NB4 (cell line): ENCODE results near the gene IFNL1.

ENCODE experiments used
- MYC ChIP-seq: IDR thresholded peaks from 2 replicates; pipeline ENCODE4 v1.6.1; 2011; ENCODE audit warnings: low read depth, low read length
- POLR2A ChIP-seq: IDR thresholded peaks from 2 replicates; pipeline ENCODE4 v1.6.1; 2011; ENCODE audit warnings: mild to moderate bottlenecking; ENCODE audit not compliant: insufficient read length; ENCODE audit errors: extremely low read depth
- TF ChIP-seq, protein P1 (sequence below): IDR thresholded peaks from one replicate; pipeline ENCODE4 v1.5.1; 2012; ENCODE audit warnings: low read depth, low read length
- TF ChIP-seq, protein P2 (sequence below): IDR thresholded peaks from 2 replicates; pipeline ENCODE4 v1.6.1; 2011; ENCODE audit warnings: low read depth, low read length

DNA sequence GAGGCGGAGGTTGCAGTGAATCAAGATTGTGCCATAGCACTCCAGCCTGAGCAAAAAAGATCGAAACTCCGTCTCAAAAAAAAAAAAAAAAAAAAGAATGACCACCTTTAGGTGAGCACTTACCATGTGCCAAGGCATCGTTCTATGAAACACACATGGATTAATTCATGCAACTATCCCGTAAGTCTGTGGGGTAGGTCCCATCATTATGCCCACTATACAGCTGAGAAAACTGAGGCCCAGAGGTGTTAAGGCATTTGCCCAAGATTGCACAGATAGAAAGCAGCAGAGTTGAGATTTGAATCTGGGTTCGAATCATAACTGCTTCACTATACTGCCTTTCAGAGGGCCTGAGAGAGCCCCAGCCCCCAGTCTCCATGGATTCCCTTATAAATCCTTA is 37.3 kb downstream of the IFNL1 start:
- TF ChIP-seq POLR2A, result no peak
- TF ChIP-seq, protein P1, sequence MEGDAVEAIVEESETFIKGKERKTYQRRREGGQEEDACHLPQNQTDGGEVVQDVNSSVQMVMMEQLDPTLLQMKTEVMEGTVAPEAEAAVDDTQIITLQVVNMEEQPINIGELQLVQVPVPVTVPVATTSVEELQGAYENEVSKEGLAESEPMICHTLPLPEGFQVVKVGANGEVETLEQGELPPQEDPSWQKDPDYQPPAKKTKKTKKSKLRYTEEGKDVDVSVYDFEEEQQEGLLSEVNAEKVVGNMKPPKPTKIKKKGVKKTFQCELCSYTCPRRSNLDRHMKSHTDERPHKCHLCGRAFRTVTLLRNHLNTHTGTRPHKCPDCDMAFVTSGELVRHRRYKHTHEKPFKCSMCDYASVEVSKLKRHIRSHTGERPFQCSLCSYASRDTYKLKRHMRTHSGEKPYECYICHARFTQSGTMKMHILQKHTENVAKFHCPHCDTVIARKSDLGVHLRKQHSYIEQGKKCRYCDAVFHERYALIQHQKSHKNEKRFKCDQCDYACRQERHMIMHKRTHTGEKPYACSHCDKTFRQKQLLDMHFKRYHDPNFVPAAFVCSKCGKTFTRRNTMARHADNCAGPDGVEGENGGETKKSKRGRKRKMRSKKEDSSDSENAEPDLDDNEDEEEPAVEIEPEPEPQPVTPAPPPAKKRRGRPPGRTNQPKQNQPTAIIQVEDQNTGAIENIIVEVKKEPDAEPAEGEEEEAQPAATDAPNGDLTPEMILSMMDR, result no peak
- TF ChIP-seq, protein P2, sequence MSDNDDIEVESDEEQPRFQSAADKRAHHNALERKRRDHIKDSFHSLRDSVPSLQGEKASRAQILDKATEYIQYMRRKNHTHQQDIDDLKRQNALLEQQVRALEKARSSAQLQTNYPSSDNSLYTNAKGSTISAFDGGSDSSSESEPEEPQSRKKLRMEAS, result no peak
- TF ChIP-seq MYC, result no peak
